K562 (cell line): ENCODE measurements around the gene GMPR. TPM values are rescaled to one million over a fixed set of nuclear protein-coding genes. Genes with fewer than 3 reads are reported as not detected.

ENCODE experiments used
- FOXO4 ChIP-seq: fragments of 450-650 bp; formaldehyde crosslinking; IDR thresholded peaks from 2 replicates; pipeline ENCODE4 v1.4.0; 2020; ENCODE audit warnings: mild to moderate bottlenecking, moderate library complexity
- FOXP4 ChIP-seq: sonication (generic); formaldehyde crosslinking; IDR thresholded peaks from 2 replicates; pipeline ENCODE4 v1.8.0; 2022; ENCODE audit warnings: mild to moderate bottlenecking, missing genetic modification reagents, borderline replicate concordance
- MCM2 ChIP-seq: fragments of 450-650 bp; IDR thresholded peaks from 2 replicates; pipeline ENCODE4 v1.6.1; 2017; ENCODE audit warnings: low read depth, mild to moderate bottlenecking
- RBM15 ChIP-seq: fragments of 200-400 bp; formaldehyde crosslinking; IDR thresholded peaks from 2 replicates; pipeline ENCODE4 v1.6.1; 2018; ENCODE audit warnings: mild to moderate bottlenecking, low read length, moderate library complexity; ENCODE audit not compliant: insufficient read depth
- RBM25 ChIP-seq: fragments of 200-400 bp; formaldehyde crosslinking; IDR thresholded peaks from 2 replicates; pipeline ENCODE4 v1.6.1; 2018; ENCODE audit warnings: low read length, low read depth, moderate library complexity; ENCODE audit not compliant: severe bottlenecking
- SIX5 ChIP-seq, 2 experiments: IDR thresholded peaks; 2 replicates each; pipeline ENCODE4 v1.6.1; 2011; ENCODE audit warnings: low read length in 2 of 2, borderline replicate concordance in 1 of 2, low read depth in 1 of 2, mild to moderate bottlenecking in 1 of 2, moderate library complexity in 1 of 2; ENCODE audit not compliant: insufficient read depth in 1 of 2
- ZBTB40 ChIP-seq, 2 experiments: fragments of 450-650 bp in 1 of 2; sonication (generic) in 1 of 2; formaldehyde crosslinking in 1 of 2; IDR thresholded peaks; 2 replicates each; pipeline versions ENCODE4 v1.7.1 to v1.9.0; 2016 to 2022; ENCODE audit warnings: inconsistent platforms in 1 of 2, mild to moderate bottlenecking in 1 of 2, missing genetic modification reagents in 1 of 2
- ZBTB49 ChIP-seq: sonication (generic); formaldehyde crosslinking; IDR thresholded peaks from 2 replicates; pipeline ENCODE4 v1.8.0; 2022; ENCODE audit warnings: missing genetic modification reagents, mild to moderate bottlenecking, borderline replicate concordance
- polyA plus RNA-seq, 8 experiments: library from polyadenylated mRNA; depleted of rRNA in 4 of 8; stranded (reverse) in 5 of 8; unstranded in 3 of 8; fragments of >200 nt; fragmentation: Nextera tagmentation in 2 of 8; fragmentation: Illumina TruSeq in 1 of 8; extraction: Ambion mirVana in 2 of 8; extraction: Trizol in 1 of 8; gene quantifications; 2 replicates each; pipeline versions ENCODE4 v1.2.1 to v1.2.3, GENCODE V29; 2011 to 2014; ENCODE audit warnings: inconsistent platforms in 1 of 8, missing spikeins in 1 of 8
- total RNA-seq, 7 experiments: library from RNA; depleted of rRNA in 6 of 7; stranded (reverse); fragments of >200 nt in 6 of 7; fragmentation: Illumina TruSeq in 2 of 7; extraction: Trizol in 2 of 7; gene quantifications; 2 replicates each; pipeline versions ENCODE4 v1.2.1 to v1.2.3, GENCODE V29; 2011 to 2021; ENCODE audit warnings: low replicate concordance in 1 of 7

The GMPR gene
- total and polyA plus RNA-seq, 9 of the 15 experiments (the other 6 are each of a cell fraction or from before 2014, with no cell fraction given), result 34.6 to 83.7 (median 49.8) TPM

- TF ChIP-seq RBM15 (no peak), ZBTB40 (IDR thresholded peaks at IDR 0.05) (peak; percentile 29; the same call in 1 of the 2 replicates), ZBTB40 (CRISPR knock-in tag; IDR thresholded peaks at IDR 0.05) (no peak), SIX5 (IDR thresholded peaks at IDR 0.05; ENCODE audit: borderline replicate concordance in 1 of 2, insufficient read depth in 1 of 2, low read depth in 1 of 2, low read length in 2 of 2) (no peak), MCM2 (no peak), RBM25 (peak; percentile 58), ZBTB49 (CRISPR knock-in tag) (no peak; the same call in 1 of the 2 replicates), FOXP4 (CRISPR knock-in tag) (no peak), FOXO4 (CRISPR knock-in tag) (peak; percentile 79; the same call in 1 of the 2 replicates)
Measured at GRCh38 chr6:16265351-16266341, 27.3 kb downstream of the GMPR start (continued).
